HUES6 (cell line): ENCODE results near the gene PI4KA.

ENCODE experiments used
- H3K27ac ChIP-seq: 2 replicates; pipeline ENCODE4 v1.7.0; 2013; ENCODE audit warnings: low read depth, mild to moderate bottlenecking, low read length, inconsistent platforms
- H3K27me3 ChIP-seq: 2 replicates; pipeline ENCODE4 v1.6.1; 2013; ENCODE audit warnings: low read length; ENCODE audit not compliant: control insufficient read depth, insufficient read depth
- H3K36me3 ChIP-seq: 2 replicates; pipeline ENCODE4 v1.6.1; 2013; ENCODE audit warnings: low read length; ENCODE audit not compliant: control insufficient read depth, insufficient read depth
- H3K4me1 ChIP-seq: 2 replicates; pipeline ENCODE4 v1.6.1; 2013; ENCODE audit warnings: low read length; ENCODE audit not compliant: control insufficient read depth, insufficient read depth
- H3K4me3 ChIP-seq: 2 replicates; pipeline ENCODE4 v1.5.1; 2013; ENCODE audit warnings: low read depth, low read length
- H3K9ac ChIP-seq: one replicate; pipeline ENCODE4 v1.6.1; 2013; ENCODE audit warnings: mild to moderate bottlenecking, low read length
- H3K9me3 ChIP-seq: 2 replicates; pipeline ENCODE4 v1.6.1; 2013; ENCODE audit warnings: low read depth, low read length; ENCODE audit not compliant: control insufficient read depth, insufficient read depth

Gene PI4KA

DNA sequence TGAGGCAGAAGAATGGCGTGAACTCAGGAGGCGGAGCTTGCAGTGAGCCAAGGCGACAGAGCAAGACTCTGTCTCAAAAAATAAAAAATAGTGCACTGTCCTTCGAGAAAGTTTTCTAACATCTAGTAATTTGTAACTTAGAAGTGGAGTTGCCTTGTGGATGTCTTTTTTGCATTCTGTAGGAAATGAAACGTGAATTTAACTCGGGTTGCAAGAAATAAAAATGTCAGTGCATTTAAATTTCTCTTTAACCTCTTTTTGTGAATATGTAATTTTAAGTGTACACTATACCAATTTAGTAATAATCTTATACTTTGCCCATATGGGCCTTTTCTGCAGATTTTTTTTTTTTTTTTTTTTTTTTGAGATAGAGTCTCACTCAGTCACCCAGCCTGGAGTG lies 32.4 kb upstream of the PI4KA start:
- Histone ChIP-seq H3K9ac (no peak overlapping the region), H3K9me3 (no peaks in the 10 kb centered on the region), H3K36me3 (peaks cover 19% of the 10 kb centered on the region), H3K27me3 (no peaks in the 10 kb centered on the region), H3K4me3 (no peak overlapping the region), H3K4me1 (no peaks in the 10 kb centered on the region), H3K27ac (no peak overlapping the region)

DNA sequence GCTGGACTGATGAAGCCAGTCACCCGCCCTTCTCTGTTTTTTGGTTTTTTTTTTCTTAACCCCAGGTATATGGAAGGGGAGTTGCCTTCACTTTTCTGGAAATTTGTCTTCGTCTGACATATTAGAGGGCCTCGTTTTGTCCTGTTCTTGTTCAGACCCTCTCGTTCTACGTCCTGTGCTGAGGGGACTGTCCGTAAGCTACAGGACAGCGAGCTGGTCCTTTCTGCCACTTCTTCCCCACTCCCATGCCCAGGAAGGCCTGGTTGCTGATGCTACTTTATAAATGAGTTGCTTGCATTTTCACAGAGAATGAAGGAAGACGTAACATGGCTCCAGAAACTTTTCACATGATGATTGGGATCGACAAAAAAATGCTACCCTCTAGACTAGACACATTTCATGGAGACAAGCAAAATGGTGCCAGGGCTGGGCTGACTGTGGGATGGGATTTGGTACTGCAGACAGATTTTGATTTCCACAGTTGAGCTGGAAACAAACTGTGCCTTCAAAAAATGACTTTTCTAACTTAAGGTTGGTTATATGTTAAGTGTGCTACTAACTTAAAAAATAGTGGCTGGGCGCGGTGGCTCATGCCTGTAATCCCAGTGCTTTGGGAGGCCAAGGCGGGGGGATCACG lies 31.4 kb upstream of the PI4KA start:
- H3K4me1 ChIP-seq, result peaks cover 3% of the 10 kb centered on the region
- peaks cover 19% of the 10 kb centered on the region for H3K36me3 ChIP-seq

DNA sequence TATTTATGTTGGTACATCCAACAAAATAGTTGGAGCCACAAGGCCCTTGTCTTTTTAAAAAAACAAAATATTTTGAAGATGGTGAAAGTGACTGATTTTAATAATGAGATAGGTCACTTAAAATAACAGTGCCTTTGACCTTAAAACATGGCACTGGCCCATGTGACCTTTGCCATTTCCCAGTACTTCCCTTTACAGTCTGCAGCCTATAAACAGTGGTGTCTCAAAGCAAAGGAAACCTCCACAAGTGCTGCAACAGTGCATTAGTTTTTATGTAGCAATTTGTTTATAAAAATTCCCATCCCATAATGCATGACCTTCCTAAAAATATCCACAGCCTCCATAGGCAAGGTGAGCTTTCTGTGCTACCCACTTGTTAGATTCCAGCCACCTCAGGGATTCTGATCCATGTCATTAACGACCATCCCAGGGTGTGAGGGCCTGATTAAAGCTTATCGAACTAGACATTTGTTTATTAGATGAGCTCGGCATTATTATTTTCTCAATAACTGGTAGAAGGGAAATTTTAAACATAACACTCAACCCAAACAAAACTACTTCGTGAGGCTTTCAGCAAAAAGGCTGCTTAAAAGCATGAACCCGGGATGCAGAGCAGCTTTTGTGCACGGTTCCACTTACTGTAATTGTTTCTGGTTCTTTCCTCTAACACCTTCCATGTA lies 30.6 kb upstream of the PI4KA start:
- Histone ChIP-seq H3K27me3 (no peaks in the 10 kb centered on the region), H3K4me1 (peaks cover 3% of the 10 kb centered on the region), H3K9ac (no peak overlapping the region), H3K36me3 (peaks cover 19% of the 10 kb centered on the region), H3K9me3 (no peaks in the 10 kb centered on the region), H3K27ac (no peak overlapping the region), H3K4me3 (no peak overlapping the region)

More for the DNA sequence above, 31.4 kb upstream of the PI4KA start:
- Histone ChIP-seq H3K27me3 (no peaks in the 10 kb centered on the region), H3K27ac (no peak overlapping the region), H3K9ac (no peak overlapping the region), H3K9me3 (no peaks in the 10 kb centered on the region), H3K4me3 (no peak overlapping the region)

DNA sequence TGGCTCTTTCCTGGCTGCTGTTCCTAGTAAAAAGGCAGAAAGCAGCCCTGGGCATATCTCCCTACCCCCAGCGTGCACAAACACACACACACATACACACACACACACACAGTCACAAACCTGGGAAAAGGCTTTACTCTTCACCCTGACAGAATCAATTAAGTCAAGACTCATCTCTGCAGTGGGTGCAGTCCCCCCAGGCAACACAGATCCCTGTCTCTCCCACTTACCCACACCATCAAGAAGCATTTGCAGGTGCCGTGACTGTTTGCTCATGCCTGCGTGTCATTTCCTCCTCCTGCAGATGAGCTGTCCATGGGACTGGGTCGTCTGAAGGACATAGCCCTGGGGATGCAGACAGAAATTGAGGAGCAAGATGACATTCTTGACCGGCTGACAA lies 28.8 kb upstream of the PI4KA start:
- H3K4me3 ChIP-seq, result no peak overlapping the region

DNA sequence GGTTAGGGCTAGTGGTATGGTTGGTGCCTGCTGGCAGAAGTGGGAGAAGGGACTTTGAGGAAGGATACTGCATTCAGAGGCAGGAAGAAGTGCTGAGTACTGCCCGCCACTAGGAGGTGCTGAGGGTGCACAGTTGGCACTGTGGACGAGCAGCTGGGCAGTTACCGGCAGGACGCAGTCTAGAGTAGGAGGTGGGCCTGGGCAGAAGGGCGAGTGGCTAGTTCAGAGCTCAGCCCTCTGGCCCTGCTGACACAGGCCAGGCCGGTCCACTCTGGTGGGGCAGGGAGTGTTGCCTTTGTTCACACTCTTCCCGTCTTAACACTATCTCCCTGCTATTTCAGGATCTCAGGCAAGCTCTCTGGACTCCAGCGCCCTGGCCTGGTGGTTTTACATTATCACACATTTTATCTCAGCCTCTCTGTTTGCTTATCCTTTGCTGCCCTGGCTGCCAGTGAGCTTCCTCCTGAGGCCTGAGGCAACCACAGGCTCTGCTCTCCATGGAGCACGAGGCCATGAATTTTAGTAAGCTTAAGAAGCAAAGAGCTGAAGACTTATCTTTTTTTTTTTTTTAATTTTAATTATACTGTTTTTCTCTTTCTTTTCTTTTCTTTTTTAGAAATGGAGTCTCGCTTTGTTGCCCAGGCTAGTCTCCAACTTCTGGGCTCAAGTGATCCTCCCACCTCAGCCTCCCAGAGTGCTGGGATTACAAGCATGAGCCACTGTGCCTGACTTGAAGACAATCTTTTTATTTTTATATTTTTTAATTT lies 27.1 kb upstream of the PI4KA start:
- no peaks in the 10 kb centered on the region for H3K27me3 ChIP-seq
- no peaks in the 10 kb centered on the region for H3K9me3 ChIP-seq
- H3K27ac ChIP-seq, result no peak overlapping the region
- no peak overlapping the region for H3K9ac ChIP-seq
- peaks cover 42% of the 10 kb centered on the region for H3K36me3 ChIP-seq
- H3K4me1 ChIP-seq, result peaks cover 3% of the 10 kb centered on the region
- no peak overlapping the region for H3K4me3 ChIP-seq

More for the DNA sequence above, 28.8 kb upstream of the PI4KA start:
- no peaks in the 10 kb centered on the region for H3K27me3 ChIP-seq
- no peak overlapping the region for H3K27ac ChIP-seq
- H3K4me1 ChIP-seq, result peaks cover 3% of the 10 kb centered on the region
- peaks cover 30% of the 10 kb centered on the region for H3K36me3 ChIP-seq
- no peaks in the 10 kb centered on the region for H3K9me3 ChIP-seq
- H3K9ac ChIP-seq, result no peak overlapping the region

DNA sequence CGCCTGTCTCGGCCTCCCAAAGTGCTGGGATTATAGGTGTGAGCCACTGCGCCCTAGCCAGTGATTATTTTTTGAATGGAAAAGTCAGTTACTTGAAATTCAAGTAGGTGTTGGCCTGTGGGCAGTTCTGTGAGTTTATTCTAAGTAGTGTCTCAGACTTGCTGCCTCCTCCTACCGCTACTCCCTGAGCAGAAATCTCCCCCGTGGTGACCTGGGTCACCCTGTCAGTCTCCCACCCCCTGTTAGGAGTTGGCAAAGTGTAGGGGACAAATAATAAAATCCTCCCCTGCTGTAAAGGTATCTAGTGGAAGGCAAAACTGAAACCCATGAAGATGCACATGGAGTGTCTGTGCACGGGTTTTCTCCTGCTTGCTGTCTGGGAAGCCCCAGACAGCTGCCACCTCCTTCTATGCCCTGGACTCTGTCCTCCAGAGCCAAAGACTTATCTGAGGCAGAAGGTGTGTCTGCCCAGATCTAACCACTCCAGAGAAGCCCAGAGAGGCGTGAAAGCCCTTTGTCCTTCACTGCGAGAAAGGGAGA lies 26.5 kb upstream of the PI4KA start:
- Histone ChIP-seq H3K9ac (no peak overlapping the region), H3K36me3 (peaks cover 42% of the 10 kb centered on the region), H3K9me3 (no peaks in the 10 kb centered on the region), H3K4me1 (peaks cover 3% of the 10 kb centered on the region), H3K27ac (no peak overlapping the region), H3K27me3 (no peaks in the 10 kb centered on the region), H3K4me3 (no peak overlapping the region)

DNA sequence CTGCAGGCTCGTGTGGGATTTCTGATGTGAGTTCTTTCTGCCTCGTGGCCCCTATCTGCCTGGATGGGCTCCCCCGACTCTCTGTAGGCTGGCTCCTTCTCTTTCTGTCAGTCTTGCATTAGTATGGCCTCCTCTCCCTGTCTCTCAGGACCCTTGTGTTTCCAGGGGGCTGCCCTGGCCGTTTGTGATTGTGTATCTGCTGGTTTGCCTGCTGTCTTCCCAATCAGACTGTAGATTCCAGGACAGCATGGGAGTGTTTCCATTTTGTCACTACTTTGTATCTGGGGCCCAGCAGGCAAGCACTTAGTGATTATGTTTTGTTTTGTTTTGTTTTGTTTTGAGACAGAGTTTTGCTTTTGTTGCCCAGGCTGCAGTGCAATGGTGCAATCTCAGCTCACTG lies 25.8 kb upstream of the PI4KA start:
- Histone ChIP-seq H3K27ac (no peak overlapping the region), H3K27me3 (no peaks in the 10 kb centered on the region), H3K36me3 (peaks cover 42% of the 10 kb centered on the region)

DNA sequence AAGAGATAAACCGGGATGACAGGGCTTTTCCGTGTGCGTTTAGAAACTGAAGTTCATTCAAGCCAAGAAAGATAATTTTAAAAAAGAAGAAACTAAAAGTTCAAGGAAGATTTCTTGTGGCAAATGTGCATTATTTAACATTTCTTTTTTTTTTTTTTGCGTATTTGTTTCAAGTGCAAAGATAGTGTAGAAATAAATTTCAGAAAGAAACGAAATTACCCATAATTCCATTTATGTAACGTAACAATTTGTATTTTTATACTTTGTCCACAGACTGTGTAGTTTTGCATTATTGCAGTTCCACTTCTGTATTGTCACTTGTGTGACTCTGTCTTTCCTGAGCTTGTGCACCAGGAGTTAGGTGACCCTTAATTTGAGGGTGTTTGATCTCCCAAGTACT lies 24.2 kb upstream of the PI4KA start:
- H3K9me3 ChIP-seq, result no peaks in the 10 kb centered on the region
- no peak overlapping the region for H3K27ac ChIP-seq
- no peak overlapping the region for H3K4me3 ChIP-seq
- H3K36me3 ChIP-seq, result peaks cover 33% of the 10 kb centered on the region
- H3K27me3 ChIP-seq, result no peaks in the 10 kb centered on the region
- peaks cover 3% of the 10 kb centered on the region for H3K4me1 ChIP-seq
- H3K9ac ChIP-seq, result no peak overlapping the region

More for the DNA sequence above, 25.8 kb upstream of the PI4KA start:
- H3K4me1 ChIP-seq, result peaks cover 3% of the 10 kb centered on the region
- no peaks in the 10 kb centered on the region for H3K9me3 ChIP-seq
- no peak overlapping the region for H3K9ac ChIP-seq
- no peak overlapping the region for H3K4me3 ChIP-seq

DNA sequence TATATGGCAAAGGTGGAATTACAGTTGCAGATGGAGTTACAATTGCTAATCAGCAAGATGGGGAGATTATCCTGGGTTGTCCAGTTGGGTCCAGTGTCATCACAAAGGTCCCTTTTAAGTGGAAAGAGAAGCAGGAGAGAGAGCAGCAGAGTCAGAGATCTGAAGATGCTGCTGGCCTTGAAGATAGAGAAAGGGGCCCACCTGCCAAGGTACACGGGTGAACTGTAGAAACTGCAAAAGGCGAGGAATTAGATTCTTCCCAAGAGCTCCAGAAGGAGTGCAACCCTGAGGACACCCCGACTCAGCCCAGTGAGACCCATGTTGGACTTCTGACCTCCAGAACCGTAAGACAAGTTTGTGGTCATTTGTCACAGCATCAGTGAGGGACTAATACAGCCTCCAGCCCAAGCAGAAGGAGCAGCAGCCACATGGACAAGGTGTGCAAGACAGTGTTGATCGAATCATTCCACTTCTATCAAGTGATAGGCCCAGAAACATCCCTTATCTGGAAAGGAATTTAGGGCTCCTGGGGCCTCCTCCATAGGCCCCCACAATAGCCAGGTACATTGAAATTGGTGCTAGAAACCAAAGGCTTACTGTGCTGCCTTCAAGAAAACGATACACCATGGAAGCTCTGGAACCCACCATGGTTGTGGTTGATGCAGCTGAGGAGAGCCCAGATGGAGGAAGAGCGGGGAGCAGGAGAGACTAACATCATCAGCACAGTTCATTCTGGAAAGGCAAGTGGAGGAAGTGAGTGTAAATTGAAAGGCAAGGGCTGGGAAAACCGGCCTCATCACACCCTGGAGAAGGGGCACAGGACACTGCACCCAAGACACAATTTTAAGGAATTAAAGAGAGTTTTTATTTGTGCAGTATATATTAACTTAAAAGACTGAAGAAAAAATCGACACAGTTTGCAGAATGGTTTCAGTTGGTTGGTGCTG lies 23.5 kb upstream of the PI4KA start:
- Histone ChIP-seq H3K9ac (no peak overlapping the region), H3K9me3 (no peaks in the 10 kb centered on the region), H3K27ac (no peak overlapping the region), H3K36me3 (peaks cover 29% of the 10 kb centered on the region), H3K27me3 (no peaks in the 10 kb centered on the region), H3K4me3 (no peak overlapping the region), H3K4me1 (peaks cover 3% of the 10 kb centered on the region)

DNA sequence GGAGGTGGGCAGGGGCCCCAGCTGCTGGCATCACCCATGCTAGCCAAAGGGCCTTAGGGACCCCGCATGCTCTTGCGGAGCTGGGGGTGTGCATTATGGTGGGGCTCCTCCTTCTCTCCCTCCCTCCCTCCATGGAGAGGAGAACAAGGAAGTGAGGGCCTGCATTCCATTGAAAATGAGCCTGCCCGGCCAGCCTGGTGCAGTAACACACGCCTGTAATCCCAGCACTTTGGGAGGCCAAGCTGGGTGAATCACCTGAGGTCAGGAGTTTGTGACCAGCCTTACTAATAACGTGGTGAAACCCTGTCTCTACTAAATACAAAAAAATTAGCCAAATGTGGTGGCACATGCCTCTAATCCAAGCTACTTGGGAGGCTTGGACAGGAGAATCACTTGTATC lies 22.6 kb upstream of the PI4KA start:
- peaks cover 27% of the 10 kb centered on the region for H3K36me3 ChIP-seq
- H3K4me1 ChIP-seq, result peaks cover 3% of the 10 kb centered on the region

More for the DNA sequence above, 22.6 kb upstream of the PI4KA start:
- Histone ChIP-seq H3K4me3 (no peak overlapping the region), H3K27ac (no peak overlapping the region), H3K27me3 (no peaks in the 10 kb centered on the region), H3K9me3 (no peaks in the 10 kb centered on the region), H3K9ac (no peak overlapping the region)
